IMR-90 (cell line): ENCODE results near the gene REPIN1. TPM values are rescaled to one million over a fixed set of nuclear protein-coding genes. Genes with fewer than 3 reads are reported as not detected.

ENCODE experiments used
- ATAC-seq: fragments of 200-7000 bp; cut with Tn5 transposase; 2 replicates; pipeline ENCODE4 v1.9.1; 2020; ENCODE audit warnings: low read depth, mild to moderate bottlenecking, moderate library complexity
- BruUV-seq: library from RNA; stranded (reverse); fragments of 400-500 nt; replicated peaks from 2 replicates; lab custom pipeline; 2021; lab: Mats Ljungman, UMichigan
- CTCF ChIA-PET: fragments of 300-600 bp; formaldehyde crosslinking; extraction: SDS; loops from one replicate; lab custom pipeline; 2021; ENCODE audit warnings: antibody characterized with exemption; lab: Yijun Ruan, JAX
- POLR2A ChIA-PET: fragments of 300-600 bp; sonication (Branson Sonifier 250); formaldehyde crosslinking; loops from one replicate; lab custom pipeline; 2022; ENCODE audit warnings: antibody characterized with exemption; ENCODE audit not compliant: unreplicated experiment; lab: Charles Lee
- DNase-seq: peaks from one replicate; pipeline ENCODE4 v3.0.0; 2013
- H2AFZ ChIP-seq: replicated peaks from 2 replicates; pipeline ENCODE3; 2013; ENCODE audit warnings: low read length, mild to moderate bottlenecking; ENCODE audit not compliant: poor library complexity
- H2AK5ac ChIP-seq: 2 replicates; pipeline ENCODE4 v1.6.1; 2013; ENCODE audit warnings: low read depth, low read length, inconsistent platforms
- H2AK9ac ChIP-seq: replicated peaks from 2 replicates; pipeline ENCODE3; 2013; ENCODE audit warnings: mild to moderate bottlenecking, low read depth, low read length, moderate library complexity; ENCODE audit not compliant: poor library complexity
- H2BK120ac ChIP-seq: 2 replicates; pipeline ENCODE4 v1.6.1; 2013; ENCODE audit warnings: low read depth, low read length, inconsistent platforms
- H2BK15ac ChIP-seq: 3 replicates; pipeline ENCODE4 v1.6.1; 2013; ENCODE audit warnings: low read depth, low read length, inconsistent platforms
- H2BK20ac ChIP-seq: 2 replicates; pipeline ENCODE4 v1.6.1; 2013; ENCODE audit warnings: low read depth, mild to moderate bottlenecking, inconsistent platforms, low read length, moderate library complexity
- H2BK5ac ChIP-seq: 2 replicates; pipeline ENCODE4 v1.6.1; 2013; ENCODE audit warnings: mild to moderate bottlenecking, low read depth, low read length, inconsistent platforms; ENCODE audit not compliant: poor library complexity, severe bottlenecking
- H3K14ac ChIP-seq: replicated peaks from 2 replicates; pipeline ENCODE4 v1.6.1; 2013; ENCODE audit warnings: low read depth, low read length, inconsistent platforms
- H3K18ac ChIP-seq: 2 replicates; pipeline ENCODE4 v1.6.1; 2013; ENCODE audit warnings: low read depth, low read length, control low read depth
- H3K23ac ChIP-seq: 2 replicates; pipeline ENCODE4 v1.6.1; 2013; ENCODE audit warnings: low read depth, low read length, inconsistent platforms
- H3K27ac ChIP-seq: 2 replicates; pipeline ENCODE4 v1.5.1; 2013; ENCODE audit warnings: mild to moderate bottlenecking, control low read depth, low read length; ENCODE audit not compliant: insufficient read depth
- H3K27me3 ChIP-seq: 2 replicates; pipeline ENCODE4 v1.6.1; 2013; ENCODE audit warnings: low read length; ENCODE audit not compliant: control insufficient read depth, insufficient read depth
- H3K36me3 ChIP-seq: 2 replicates; pipeline ENCODE4 v1.6.1; 2013; ENCODE audit warnings: low read length, mixed read lengths; ENCODE audit not compliant: control insufficient read depth, insufficient read depth
- H3K4ac ChIP-seq: 2 replicates; pipeline ENCODE4 v1.6.1; 2013; ENCODE audit warnings: low read depth, low read length, inconsistent platforms
- H3K4me1 ChIP-seq: 2 replicates; pipeline ENCODE4 v1.6.1; 2013; ENCODE audit warnings: low read length, mixed read lengths; ENCODE audit not compliant: control insufficient read depth, insufficient read depth
- H3K4me2 ChIP-seq: 2 replicates; pipeline ENCODE4 v1.6.1; 2013; ENCODE audit warnings: low read depth, mild to moderate bottlenecking, control low read depth, low read length, moderate library complexity
- H3K4me3 ChIP-seq: 2 replicates; pipeline ENCODE4 v1.5.1; 2013; ENCODE audit warnings: low read depth, mild to moderate bottlenecking, control low read depth, low read length, moderate library complexity; ENCODE audit not compliant: insufficient read depth
- H3K56ac ChIP-seq: 2 replicates; pipeline ENCODE4 v1.6.1; 2013; ENCODE audit warnings: low read length, inconsistent platforms; ENCODE audit not compliant: insufficient read depth; ENCODE audit errors: extremely low read depth
- H3K79me1 ChIP-seq, 2 experiments: 2 replicates each; pipeline ENCODE4 v1.6.1; 2013; ENCODE audit warnings: low read length in 2 of 2, inconsistent platforms in 1 of 2, low read depth in 1 of 2
- H3K9ac ChIP-seq: 2 replicates; pipeline ENCODE4 v1.6.1; 2013; ENCODE audit warnings: low read depth, low read length, control low read depth
- H3K9me1 ChIP-seq: 2 replicates; pipeline ENCODE4 v1.6.1; 2013; ENCODE audit warnings: low read length, inconsistent platforms; ENCODE audit not compliant: insufficient read depth
- H3K9me3 ChIP-seq: 2 replicates; pipeline ENCODE4 v1.6.1; 2013; ENCODE audit warnings: low read length; ENCODE audit not compliant: control insufficient read depth, insufficient read depth
- H4K20me1 ChIP-seq: 2 replicates; pipeline ENCODE4 v1.6.1; 2013; ENCODE audit warnings: low read length, inconsistent platforms; ENCODE audit not compliant: insufficient read depth
- H4K5ac ChIP-seq: 2 replicates; pipeline ENCODE4 v1.6.1; 2013; ENCODE audit warnings: mild to moderate bottlenecking, low read depth, low read length, control low read depth
- H4K8ac ChIP-seq, 2 experiments: 2 replicates each; pipeline ENCODE4 v1.6.1; 2013; ENCODE audit warnings: low read depth in 2 of 2, low read length in 2 of 2, control low read depth in 1 of 2, inconsistent platforms in 1 of 2
- H4K91ac ChIP-seq: 2 replicates; pipeline ENCODE4 v1.6.1; 2013; ENCODE audit warnings: low read depth, low read length, inconsistent platforms; ENCODE audit not compliant: insufficient read depth
- CHD1 ChIP-seq: IDR thresholded peaks from 2 replicates; pipeline ENCODE4 v1.6.1; 2012; ENCODE audit warnings: low read depth, low read length, improper control_type of control experiment
- ELK1 ChIP-seq: fragments of 150-350 bp; IDR thresholded peaks from 2 replicates; pipeline ENCODE4 v1.6.1; 2016; ENCODE audit warnings: low read depth, mild to moderate bottlenecking, low read length, moderate library complexity, borderline replicate concordance
- FOS ChIP-seq: fragments of 150-350 bp; IDR thresholded peaks from 2 replicates; pipeline ENCODE4 v1.6.1; 2016; ENCODE audit warnings: low read depth, low read length
- MXI1 ChIP-seq: IDR thresholded peaks from 2 replicates; pipeline ENCODE4 v1.6.1; 2012; ENCODE audit warnings: low read depth, mild to moderate bottlenecking, low read length, moderate library complexity, borderline replicate concordance
- RAD21 ChIP-seq: IDR thresholded peaks from 2 replicates; pipeline ENCODE4 v1.6.1; 2012; ENCODE audit warnings: low read length, improper control_type of control experiment
- WGBS, 2 experiments: methylation state at CpG; one replicate each; pipeline versions ENCODE4 v1.1.5 to v1.1.7; 2013; ENCODE audit warnings: missing lambda C conversion rate in 2 of 2; ENCODE audit not compliant: insufficient read length in 1 of 2; ENCODE audit errors: extremely low coverage in 2 of 2; 5-methylcytosine and 5-hydroxymethylcytosine counted together
- dilution Hi-C: fragments of 300-500 bp; cut with HindIII; formaldehyde crosslinking; loops from one replicate; pipeline ENCODE4 v1.14.3; 2018; ENCODE audit warnings: low sequenced_read_pairs; ENCODE audit not compliant: unreplicated experiment
- in situ Hi-C: fragments of 300-500 bp; cut with MboI; formaldehyde crosslinking; loops from 3 replicates; pipeline ENCODE4 v1.14.3; 2019; ENCODE audit warnings: low sequenced_read_pairs, inconsistent platforms, mixed read lengths
- intact Hi-C: fragments of 100-400 bp; cut with micrococcal nuclease; formaldehyde crosslinking; loops from 2 replicates; pipeline ENCODE4 v1.10.0; 2022
- polyA plus RNA-seq, 3 experiments: library from polyadenylated mRNA; depleted of rRNA; stranded (reverse); fragments of >200 nt; gene quantifications; 2 replicates each; pipeline ENCODE4 v1.2.3, GENCODE V29; 2012; ENCODE audit warnings: low replicate concordance in 1 of 3
- total RNA-seq: library from RNA; depleted of rRNA; stranded (reverse); fragments of >200 nt; gene quantifications from 2 replicates; pipeline ENCODE4 v1.2.3, GENCODE V29; 2012

The REPIN1 gene
- total and polyA plus RNA-seq, 2 of the 4 experiments (the other 2 are of a cell fraction), result 19.4 to 50.6 TPM

- WGBS, 2 experiments, result 92% methylated on average over 6 of the region's 22 CpGs; no CpG with 5 or more reads in 1 of the 2 experiments
- Histone ChIP-seq H2AK9ac (no peak overlapping the region), H3K36me3 (peaks cover 2% of the 10 kb centered on the region; the same call in 1 of the 2 replicates), H3K4ac (no peak overlapping the region), H2AFZ (no peak overlapping the region), H2BK15ac (no peak overlapping the region), H2BK120ac (no peak overlapping the region), H3K14ac (no peak overlapping the region), H3K4me3 (no peak overlapping the region), H3K23ac (no peak overlapping the region), H3K4me2 (no peak overlapping the region), H4K20me1 (peaks cover 7% of the 10 kb centered on the region; the same call in 1 of the 2 replicates), H2AK5ac (no peak overlapping the region), H3K9me3 (no peaks in the 10 kb centered on the region), H4K5ac (no peak overlapping the region), H3K4me1 (peaks cover 9% of the 10 kb centered on the region), H2BK20ac (no peak overlapping the region), H3K56ac (no peak overlapping the region), H2BK5ac (no peak overlapping the region), H4K91ac (no peak overlapping the region), H3K9ac (no peak overlapping the region), H3K27ac (no peak overlapping the region), H4K8ac (no peak overlapping the region), H3K18ac (no peak overlapping the region), H3K9me1 (peaks cover 14% of the 10 kb centered on the region; the same call in 1 of the 2 replicates), H3K27me3 (no peaks in the 10 kb centered on the region), H3K79me1 (peaks cover 21 to 54% of the 10 kb centered on the region in 2 experiments)
- TF ChIP-seq RAD21, result no peak
- no peak for TF ChIP-seq FOS
- no peak for TF ChIP-seq MXI1
- no peak for TF ChIP-seq CHD1
- TF ChIP-seq ELK1, result no peak
- in situ Hi-C loops, result no loop called here
- no TSS peak for BruUV-seq
- dilution Hi-C loops, result no loop called here
- ChIA-PET CTCF (no interaction called here), POLR2A (no interaction called here)
- DNase-seq (no peak), ATAC-seq (no peak)
- intact Hi-C loops, result no loop called here
These were observed 15.2 kb downstream of the REPIN1 start for GRCh38 chr7:150383710-150384397.
